Left renal cortex interstitium (tissue), 4 donors: ENCODE data around the gene SLC35F3. TPM values are rescaled to one million over a fixed set of nuclear protein-coding genes. Genes with fewer than 3 reads are reported as not detected.

Source experiments
- DNase-seq, 4 donors: peaks; one replicate each; pipeline ENCODE4 v3.0.0-alpha.2; 2013; ENCODE audit warnings: low read depth in 4 of 4, low spot score in 2 of 4, missing footprints in 1 of 4
- polyA plus RNA-seq, 4 donors: library from polyadenylated mRNA; unstranded; fragments of 120-200 nt; gene quantifications; one replicate each; pipeline ENCODE4 v1.2.1, GENCODE V29; 2013; ENCODE audit not compliant: insufficient read length in 4 of 4

SLC35F3 gene
- polyA plus RNA-seq, 4 donors, result 0.58 to 0.74 (median 0.66) TPM

- DNase-seq, result no peak
Observed at GRCh38 chr1:233909195-233909594, 4.7 kb downstream of the SLC35F3 start.

- no peak for DNase-seq
Observed at GRCh38 chr1:233912447-233912846, 8.0 kb downstream of the SLC35F3 start.

GRCh38 chr1:233912909-233913308 is 8.4 kb downstream of the SLC35F3 start:
- no peak for DNase-seq

GRCh38 chr1:233916706-233917105 is 12.2 kb downstream of the SLC35F3 start:
- DNase-seq, result no peak

GRCh38 chr1:233919786-233920185 is 15.3 kb downstream of the SLC35F3 start:
- DNase-seq, result no peak

- DNase-seq, result no peak
Observed at GRCh38 chr1:233928123-233928522, 23.6 kb downstream of the SLC35F3 start.

- no peak for DNase-seq
Observed at GRCh38 chr1:233933339-233933738, 28.9 kb downstream of the SLC35F3 start.

- DNase-seq, result no peak
Observed at GRCh38 chr1:233935297-233935868, 30.9 kb downstream of the SLC35F3 start.

GRCh38 chr1:233936422-233936821 is 31.9 kb downstream of the SLC35F3 start:
- no peak for DNase-seq

- DNase-seq, result no peak
Observed at GRCh38 chr1:233936842-233937241, 32.4 kb downstream of the SLC35F3 start.

GRCh38 chr1:233938476-233938875 is 34.0 kb downstream of the SLC35F3 start:
- no peak for DNase-seq

GRCh38 chr1:233939451-233939850 is 35.0 kb downstream of the SLC35F3 start:
- no peak for DNase-seq

- DNase-seq, result no peak
Observed at GRCh38 chr1:233940908-233941307, 36.4 kb downstream of the SLC35F3 start.

- DNase-seq, result no peak
Observed at GRCh38 chr1:233944601-233945000, 40.1 kb downstream of the SLC35F3 start.

- DNase-seq, result no peak
Observed at GRCh38 chr1:233945573-233945972, 41.1 kb downstream of the SLC35F3 start.

- DNase-seq, result no peak
Observed at GRCh38 chr1:233945979-233946378, 41.5 kb downstream of the SLC35F3 start.

GRCh38 chr1:233946724-233947123 is 42.2 kb downstream of the SLC35F3 start:
- DNase-seq, result no peak

- no peak for DNase-seq
Observed at GRCh38 chr1:233951804-233952203, 47.3 kb downstream of the SLC35F3 start.

GRCh38 chr1:233957691-233958090 is 53.2 kb downstream of the SLC35F3 start:
- DNase-seq, result no peak

GRCh38 chr1:233959102-233959501 is 54.6 kb downstream of the SLC35F3 start:
- DNase-seq, result no peak

GRCh38 chr1:233959971-233960370 is 55.5 kb downstream of the SLC35F3 start:
- no peak for DNase-seq

- no peak for DNase-seq
Observed at GRCh38 chr1:233960386-233960785, 55.9 kb downstream of the SLC35F3 start.

GRCh38 chr1:233962878-233963277 is 58.4 kb downstream of the SLC35F3 start:
- DNase-seq, result no peak
